Peyer's patch (tissue), 4 donors: ENCODE data around the gene BCS1L.

ENCODE experiments used
- CTCF ChIP-seq, 6 experiments: fragments of 450-650 bp in 4 of 6; fragments of 200-600 bp in 2 of 6; sonication (generic) in 1 of 6; IDR thresholded peaks; one replicate each; pipeline ENCODE4 v1.5.1; 2017 to 2019; ENCODE audit warnings: antibody characterized with exemption in 6 of 6, mild to moderate bottlenecking in 3 of 6, moderate library complexity in 1 of 6
- POLR2A ChIP-seq, 2 donors: fragments of 450-650 bp; IDR thresholded peaks; one replicate each; pipeline ENCODE4 v1.5.1; 2017; ENCODE audit warnings: antibody characterized with exemption in 2 of 2, mild to moderate bottlenecking in 2 of 2, moderate library complexity in 2 of 2

- TF ChIP-seq CTCF (IDR thresholded peaks at IDR 0.05) (no peak), POLR2A (IDR thresholded peaks at IDR 0.05) (no peak)
Measured at GRCh38 chr2:218626369-218626768, 33.1 kb upstream of the BCS1L start.
